ENCODE measurements around the gene CT47C1.
"Not testable (repeated sequence)": the region's sequence is repeated elsewhere in the genome, so short reads cannot be mapped to it uniquely, and the experiment has no call there.

The CT47C1 gene

GRCh38 chrX:119072744-119073143 lies at the start of gene CT47C1:
TSS of gene CT47C1 (plus strand) at chrX:119072993. CDS start at chrX:119073226, 233 bp downstream.
- no peak for DNase-seq (ENCODE audit: low read depth, low spot score)

- no peak for DNase-seq (ENCODE audit: low read depth, low spot score)
Measured at GRCh38 chrX:119025900-119026299, 46.9 kb upstream of the CT47C1 start.

- not testable (repeated sequence) for DNase-seq (ENCODE audit: low read depth, low spot score)
Measured at GRCh38 chrX:119026344-119026743, 46.4 kb upstream of the CT47C1 start.

GRCh38 chrX:119027960-119028732 lies 44.6 kb upstream of the CT47C1 start:
- not testable (repeated sequence) for DNase-seq (ENCODE audit: low read depth, low spot score)

GRCh38 chrX:119028733-119029330 lies 44.0 kb upstream of the CT47C1 start:
- DNase-seq (ENCODE audit: low read depth, low spot score), result no peak

GRCh38 chrX:119029656-119030055 lies 43.1 kb upstream of the CT47C1 start:
- DNase-seq (ENCODE audit: low read depth, low spot score), result not testable (repeated sequence)

GRCh38 chrX:119030990-119031389 lies 41.8 kb upstream of the CT47C1 start:
- no peak for DNase-seq (ENCODE audit: low read depth, low spot score)

- DNase-seq (ENCODE audit: low read depth, low spot score), result no peak
Measured at GRCh38 chrX:119036107-119037029, 36.4 kb upstream of the CT47C1 start.

GRCh38 chrX:119040432-119040831 lies 32.4 kb upstream of the CT47C1 start:
- DNase-seq (ENCODE audit: low read depth, low spot score), result no peak

- no peak for DNase-seq (ENCODE audit: low read depth, low spot score)
Measured at GRCh38 chrX:119041175-119041574, 31.6 kb upstream of the CT47C1 start.

GRCh38 chrX:119042040-119042439 lies 30.8 kb upstream of the CT47C1 start:
- DNase-seq (ENCODE audit: low read depth, low spot score), result no peak

- DNase-seq (ENCODE audit: low read depth, low spot score), result no peak
Measured at GRCh38 chrX:119042996-119043395, 29.8 kb upstream of the CT47C1 start.

- no peak for DNase-seq (ENCODE audit: low read depth, low spot score)
Measured at GRCh38 chrX:119045884-119046283, 26.9 kb upstream of the CT47C1 start.

GRCh38 chrX:119055687-119056086 lies 17.1 kb upstream of the CT47C1 start:
- DNase-seq (ENCODE audit: low read depth, low spot score), result no peak

GRCh38 chrX:119062750-119063374 lies 9.9 kb upstream of the CT47C1 start:
- no peak for DNase-seq (ENCODE audit: low read depth, low spot score)

GRCh38 chrX:119063428-119063827 lies 9.4 kb upstream of the CT47C1 start:
- no peak for DNase-seq (ENCODE audit: low read depth, low spot score)

- no peak for DNase-seq (ENCODE audit: low read depth, low spot score)
Measured at GRCh38 chrX:119067023-119067739, 5.6 kb upstream of the CT47C1 start.

GRCh38 chrX:119069128-119069527 lies 3.7 kb upstream of the CT47C1 start:
- no peak for DNase-seq (ENCODE audit: low read depth, low spot score)

GRCh38 chrX:119069762-119070161 lies 3.0 kb upstream of the CT47C1 start:
- DNase-seq (ENCODE audit: low read depth, low spot score), result no peak

- no peak for DNase-seq (ENCODE audit: low read depth, low spot score)
Measured at GRCh38 chrX:119071381-119071780, 1.4 kb upstream of the CT47C1 start.

Measured in activated naive CD8-positive, alpha-beta T cell treated with anti-CD3 and anti-CD28 coated beads, Interleukin-2, amount 50 U/mL, for 16 hours (primary cell).